Panc1 (cell line): ENCODE results near the gene ZSWIM3.

ENCODE experiments used
- REST ChIP-seq, 2 experiments: IDR thresholded peaks; 2 replicates each; pipeline ENCODE4 v1.6.1; 2011 to 2012; ENCODE audit warnings: low read depth in 2 of 2, control low read depth in 1 of 2, low read length in 1 of 2, mild to moderate bottlenecking in 1 of 2, moderate library complexity in 1 of 2; ENCODE audit not compliant: insufficient read depth in 1 of 2
- SIN3A ChIP-seq: IDR thresholded peaks from 2 replicates; pipeline ENCODE4 v1.6.1; 2012; ENCODE audit warnings: low read depth, mild to moderate bottlenecking, low read length, moderate library complexity, borderline replicate concordance; ENCODE audit not compliant: insufficient read depth

GRCh38 chr20:45918182-45918737 lies 60.8 kb downstream of the ZSWIM3 start:
- TF ChIP-seq REST (IDR thresholded peaks at IDR 0.05; ENCODE audit: insufficient read depth in 1 of 2, low read depth in 2 of 2, low read length in 1 of 2) = no peak
- no peak for TF ChIP-seq SIN3A
